GM19328 (cell line): Measurements from ENCODE around the gene TEX2.
A peak's percentile ranks its signal among the peaks of the same experiment; 100 is the strongest.

ENCODE experiments used
- ATAC-seq: cut with Tn5 transposase; IDR thresholded peaks from one replicate; pipeline ENCODE4 v1.9.1; 2021; ENCODE audit warnings: mild to moderate bottlenecking, moderate library complexity; ENCODE audit not compliant: unreplicated experiment

The TEX2 gene, protein sequence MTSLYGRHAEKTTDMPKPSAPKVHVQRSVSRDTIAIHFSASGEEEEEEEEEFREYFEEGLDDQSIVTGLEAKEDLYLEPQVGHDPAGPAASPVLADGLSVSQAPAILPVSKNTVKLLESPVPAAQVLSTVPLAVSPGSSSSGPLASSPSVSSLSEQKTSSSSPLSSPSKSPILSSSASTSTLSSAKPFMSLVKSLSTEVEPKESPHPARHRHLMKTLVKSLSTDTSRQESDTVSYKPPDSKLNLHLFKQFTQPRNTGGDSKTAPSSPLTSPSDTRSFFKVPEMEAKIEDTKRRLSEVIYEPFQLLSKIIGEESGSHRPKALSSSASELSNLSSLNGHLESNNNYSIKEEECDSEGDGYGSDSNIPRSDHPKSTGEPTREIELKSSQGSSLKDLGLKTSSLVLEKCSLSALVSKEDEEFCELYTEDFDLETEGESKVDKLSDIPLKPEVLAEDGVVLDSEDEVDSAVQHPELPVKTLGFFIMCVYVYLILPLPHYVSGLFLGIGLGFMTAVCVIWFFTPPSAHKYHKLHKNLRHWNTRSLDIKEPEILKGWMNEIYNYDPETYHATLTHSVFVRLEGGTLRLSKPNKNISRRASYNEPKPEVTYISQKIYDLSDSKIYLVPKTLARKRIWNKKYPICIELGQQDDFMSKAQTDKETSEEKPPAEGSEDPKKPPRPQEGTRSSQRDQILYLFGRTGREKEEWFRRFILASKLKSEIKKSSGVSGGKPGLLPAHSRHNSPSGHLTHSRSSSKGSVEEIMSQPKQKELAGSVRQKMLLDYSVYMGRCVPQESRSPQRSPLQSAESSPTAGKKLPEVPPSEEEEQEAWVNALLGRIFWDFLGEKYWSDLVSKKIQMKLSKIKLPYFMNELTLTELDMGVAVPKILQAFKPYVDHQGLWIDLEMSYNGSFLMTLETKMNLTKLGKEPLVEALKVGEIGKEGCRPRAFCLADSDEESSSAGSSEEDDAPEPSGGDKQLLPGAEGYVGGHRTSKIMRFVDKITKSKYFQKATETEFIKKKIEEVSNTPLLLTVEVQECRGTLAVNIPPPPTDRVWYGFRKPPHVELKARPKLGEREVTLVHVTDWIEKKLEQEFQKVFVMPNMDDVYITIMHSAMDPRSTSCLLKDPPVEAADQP

DNA sequence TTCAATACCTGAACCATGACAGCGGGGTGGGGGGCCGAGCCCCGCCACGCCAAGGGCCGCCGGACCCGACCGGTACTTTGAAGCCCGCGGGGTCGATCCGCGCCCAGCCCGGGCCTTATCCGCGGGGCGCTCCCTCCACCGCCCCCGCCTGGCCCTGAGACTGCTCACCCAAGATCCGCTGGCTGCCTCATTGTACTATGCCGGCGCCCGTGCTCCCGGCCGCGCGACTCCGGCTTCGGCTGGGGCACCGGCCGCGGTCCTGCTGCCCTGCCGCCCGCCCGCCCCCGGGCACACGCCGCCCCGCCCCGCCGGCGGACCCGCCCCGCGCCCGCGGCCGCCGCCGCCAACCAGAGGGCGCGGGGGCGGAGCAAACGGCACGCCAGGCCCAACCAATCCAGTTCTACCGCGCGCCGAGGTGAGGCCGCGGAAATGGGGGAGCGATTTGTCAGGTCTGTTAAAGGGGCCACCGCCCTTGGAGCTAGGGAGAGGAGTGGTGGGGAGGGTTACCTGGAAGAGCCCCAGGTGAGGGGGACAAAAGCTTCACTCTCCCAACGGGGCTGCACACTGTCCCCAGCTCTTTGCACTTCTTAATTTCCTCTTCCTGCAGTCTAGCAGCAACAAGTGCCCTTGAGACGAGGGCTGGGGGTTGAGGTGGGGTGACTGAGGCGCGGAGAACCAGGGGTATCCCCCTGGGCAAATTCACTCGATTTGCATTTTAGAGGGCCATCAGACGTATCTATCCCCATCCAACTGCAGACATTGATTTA lies at the start of gene TEX2:
TSS of gene TEX2 (minus strand) at position 261 of the 767 bp plus-strand sequence. CDS start 49,043 bp downstream, outside the sequence.
- peak; percentile 78 for ATAC-seq

DNA sequence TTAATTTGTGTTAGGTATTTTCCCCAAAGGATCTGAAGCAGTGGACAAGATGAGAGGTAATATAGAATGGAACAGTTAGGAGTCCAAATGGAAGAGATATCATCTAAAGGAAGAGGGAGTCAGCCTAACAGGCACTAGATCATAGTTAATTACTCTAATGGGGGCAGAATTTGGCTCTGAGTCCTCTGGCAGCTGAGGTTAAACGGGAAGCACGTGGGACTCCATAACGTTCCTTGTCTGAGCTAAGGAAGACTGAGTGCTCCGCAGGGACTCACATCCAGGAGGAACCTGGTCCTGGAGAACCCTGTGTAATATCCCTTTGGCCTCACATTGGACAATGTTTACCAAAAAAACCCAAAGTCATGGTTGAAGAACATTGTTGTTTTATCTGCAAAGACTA lies 46.6 kb upstream of the TEX2 start:
- ATAC-seq: no peak

DNA sequence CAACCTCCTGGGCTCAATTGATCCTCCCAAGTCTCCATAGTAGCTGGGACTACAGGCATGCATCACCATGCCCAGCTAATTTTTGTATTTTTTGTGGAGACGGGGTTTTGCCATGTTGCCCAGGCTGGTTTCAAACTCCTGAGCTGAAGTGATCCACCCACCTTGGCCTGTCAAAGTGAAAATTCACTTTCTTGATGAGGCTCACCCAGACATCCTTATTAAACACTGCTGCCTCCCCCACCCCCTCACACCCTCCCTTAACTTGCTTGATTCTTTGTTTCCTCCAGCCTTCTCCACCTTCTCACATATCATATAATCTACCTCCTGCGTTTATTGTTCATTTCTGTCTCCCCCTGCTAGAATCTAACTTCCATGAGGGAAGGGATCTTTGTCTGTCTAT lies 46.0 kb upstream of the TEX2 start:
- ATAC-seq: no peak

DNA sequence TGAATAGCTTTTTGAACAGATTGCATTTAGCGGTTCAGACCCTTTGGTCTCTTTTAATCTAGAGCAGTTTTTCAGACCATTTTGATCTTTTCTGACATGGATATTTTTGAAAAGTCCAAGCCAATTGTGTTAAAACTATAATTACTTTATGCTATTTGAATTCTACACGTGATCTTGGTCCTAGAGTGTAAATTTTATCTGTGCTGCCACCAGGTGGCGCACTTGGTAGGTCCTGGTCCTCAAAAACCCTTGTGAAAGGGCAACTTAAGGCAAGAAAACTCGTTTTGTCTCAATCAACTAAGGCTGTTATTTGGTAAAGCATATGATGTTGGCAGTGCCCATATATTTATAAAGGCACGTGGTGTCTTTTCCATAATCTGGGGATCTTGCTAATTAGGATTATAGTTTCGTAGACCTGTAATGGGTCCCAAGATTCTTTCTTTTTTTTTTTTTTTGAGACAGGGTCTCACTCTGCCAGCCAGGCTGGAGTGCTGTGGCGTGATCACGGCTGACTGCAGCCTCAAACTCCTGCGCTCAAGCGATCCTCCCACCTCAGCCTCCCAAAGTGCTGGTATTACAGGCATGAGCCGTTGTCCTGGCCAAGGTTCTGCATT lies 43.9 kb upstream of the TEX2 start:
- ATAC-seq: no peak

DNA sequence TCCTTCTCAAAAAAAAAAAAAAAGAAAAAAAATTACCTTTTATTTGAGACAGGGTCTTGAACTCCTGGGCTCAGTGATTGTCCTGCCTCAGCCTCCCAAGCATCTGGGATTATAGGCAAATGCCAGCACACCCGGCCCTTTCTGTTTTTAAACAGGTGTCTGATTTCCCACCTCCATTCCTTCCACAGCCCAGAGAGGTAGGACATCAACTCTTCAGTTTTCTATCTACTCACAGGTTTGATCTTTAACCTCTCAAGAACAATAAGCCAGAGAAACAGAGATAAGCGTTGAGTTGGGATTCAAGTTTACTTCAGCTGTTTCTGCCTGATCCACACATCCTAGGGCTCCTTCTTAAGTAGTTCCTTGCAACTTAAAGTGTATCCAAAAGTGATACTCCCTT lies 41.5 kb upstream of the TEX2 start:
- no peak for ATAC-seq

DNA sequence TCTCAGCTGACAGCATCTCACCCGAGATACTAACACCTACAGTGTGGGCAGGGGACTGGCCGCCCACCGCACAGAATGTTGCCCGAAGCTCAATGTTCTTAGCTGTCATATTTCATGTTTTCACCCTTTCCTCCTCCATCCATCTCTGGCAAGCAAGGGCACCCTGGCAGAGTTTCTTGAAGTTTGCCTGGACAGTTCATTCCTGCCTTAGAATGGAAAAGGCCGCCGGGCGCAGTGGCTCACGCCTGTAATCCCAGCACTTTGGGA lies 37.6 kb upstream of the TEX2 start:
- ATAC-seq: no peak

DNA sequence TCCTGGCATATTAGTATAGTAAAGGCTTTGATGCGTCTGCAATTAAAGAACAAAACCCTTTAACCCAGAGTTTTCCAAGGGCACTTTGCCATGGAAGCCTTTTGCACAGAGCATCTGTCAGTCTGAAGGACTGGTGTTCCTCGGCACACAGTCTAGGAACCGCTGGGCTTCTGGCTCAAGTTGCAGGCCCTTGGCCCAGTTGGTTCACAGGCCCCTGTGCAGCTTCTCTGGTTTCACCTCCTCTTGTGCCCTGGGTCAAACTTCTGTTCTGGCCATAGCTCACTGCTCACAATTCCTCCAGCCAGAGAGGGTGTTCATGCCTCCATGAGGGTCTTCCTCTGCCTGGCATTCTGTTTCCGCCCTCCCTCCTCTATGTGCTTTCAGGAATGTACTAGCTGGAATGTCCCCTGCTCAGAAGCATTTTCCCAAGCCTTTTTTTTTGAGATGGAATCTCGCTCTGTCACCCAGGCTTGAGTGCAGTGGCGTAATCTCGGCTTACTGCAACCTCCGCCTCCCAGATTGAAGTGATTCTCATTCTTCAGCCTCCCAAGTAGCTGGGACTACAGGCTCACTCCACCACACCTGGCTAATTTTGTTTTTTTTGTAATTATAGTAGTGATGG lies 34.5 kb upstream of the TEX2 start:
- ATAC-seq: no peak

DNA sequence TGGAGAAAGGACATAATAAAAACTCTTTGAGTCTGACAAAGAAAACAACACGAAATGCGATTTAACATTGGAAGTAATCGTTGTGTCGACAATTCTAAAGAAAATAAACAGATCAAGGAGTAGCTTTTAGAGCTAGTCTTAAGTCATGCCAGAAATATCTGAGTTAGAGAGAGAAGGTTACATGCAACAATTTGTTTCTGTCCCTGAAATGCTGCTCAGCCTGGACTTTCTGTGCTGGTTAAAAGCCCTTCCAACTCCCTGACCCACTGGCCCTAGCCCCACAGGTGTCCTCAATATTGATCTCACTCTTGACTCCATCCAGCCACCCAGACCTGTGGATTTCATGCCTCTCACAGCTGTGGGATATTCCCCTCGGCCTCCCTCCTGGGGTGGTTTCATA lies 33.2 kb upstream of the TEX2 start:
- ATAC-seq: no peak

DNA sequence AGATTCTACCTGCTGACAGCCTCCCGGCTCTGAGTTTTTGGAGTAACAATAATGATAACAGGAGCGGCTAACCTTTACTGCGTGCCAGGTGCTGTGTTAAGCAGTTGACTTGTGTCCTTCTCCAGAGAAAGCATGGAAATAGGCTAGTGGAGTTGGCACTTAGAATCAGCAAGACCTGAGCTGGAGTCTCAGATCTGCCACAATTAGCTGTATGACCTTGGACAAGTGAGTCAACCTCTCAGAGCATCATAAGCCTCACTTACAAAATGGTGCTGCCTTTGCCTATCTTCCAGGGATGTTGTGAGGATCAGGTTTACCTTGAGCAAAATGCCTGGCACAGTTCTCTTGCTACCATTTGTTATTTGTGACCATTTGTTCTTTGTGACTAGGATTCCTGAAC lies 32.1 kb upstream of the TEX2 start:
- no peak for ATAC-seq

DNA sequence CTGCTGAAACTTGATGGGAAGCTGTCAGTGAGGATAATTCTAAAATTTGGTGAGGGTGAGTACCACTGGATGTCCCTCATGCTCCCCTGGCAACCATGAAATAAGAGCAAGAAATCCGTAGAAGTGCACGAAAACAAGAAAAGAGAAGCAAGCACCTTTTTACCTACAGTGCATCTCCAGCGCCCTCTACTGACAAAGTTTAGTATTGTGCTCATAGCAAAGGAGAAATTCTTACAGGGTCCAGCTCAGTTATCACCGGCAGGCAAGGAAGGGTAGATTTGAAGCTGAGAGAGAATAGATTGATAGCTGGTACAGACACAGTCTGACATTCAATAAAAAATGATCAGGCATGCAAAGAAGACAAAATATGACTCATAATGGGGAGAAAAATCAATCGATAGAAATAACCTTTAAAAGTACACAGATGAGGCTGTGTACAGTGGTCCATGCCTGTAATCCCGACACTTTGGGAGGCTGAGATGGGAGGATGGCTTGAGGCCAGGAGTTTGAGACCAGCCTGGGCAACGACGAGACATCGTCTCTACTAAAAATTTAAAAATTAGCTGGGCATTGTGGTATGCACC lies 28.3 kb upstream of the TEX2 start:
- ATAC-seq: no peak

DNA sequence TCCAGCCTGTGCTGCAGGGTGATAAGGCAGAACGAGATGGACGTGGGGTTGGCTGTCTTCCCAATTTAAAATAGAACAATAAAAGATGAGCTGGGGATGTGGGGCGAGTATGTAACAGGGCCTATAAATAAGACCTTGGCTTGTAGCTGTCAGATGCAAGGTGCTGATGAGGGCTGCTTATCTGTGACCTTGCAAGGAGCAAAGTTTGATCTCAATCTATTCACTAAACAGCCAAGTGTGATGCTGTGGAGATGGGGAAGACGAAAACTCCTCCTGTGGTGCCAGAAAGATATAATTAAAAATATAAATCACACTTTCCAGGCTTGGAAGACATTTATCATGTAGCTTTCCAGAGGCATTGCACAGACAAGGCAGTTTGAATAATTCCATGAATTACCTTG lies 26.7 kb upstream of the TEX2 start:
- no peak for ATAC-seq

DNA sequence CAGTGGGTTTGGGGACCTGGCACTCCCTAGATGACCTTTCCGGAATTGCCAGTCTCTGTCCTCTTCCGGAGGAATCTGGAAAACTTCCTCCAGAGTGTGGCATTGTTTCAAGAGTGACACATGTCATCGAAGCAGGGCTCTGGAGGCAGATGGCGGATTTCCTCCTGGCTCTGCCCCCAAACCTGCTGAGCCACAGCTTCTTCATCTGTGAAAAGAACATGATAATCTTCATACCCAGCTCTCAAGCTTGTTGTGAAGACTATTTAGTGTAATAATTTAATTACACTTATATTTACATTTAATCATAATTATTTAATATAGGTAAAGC lies 19.7 kb upstream of the TEX2 start:
- ATAC-seq: no peak

DNA sequence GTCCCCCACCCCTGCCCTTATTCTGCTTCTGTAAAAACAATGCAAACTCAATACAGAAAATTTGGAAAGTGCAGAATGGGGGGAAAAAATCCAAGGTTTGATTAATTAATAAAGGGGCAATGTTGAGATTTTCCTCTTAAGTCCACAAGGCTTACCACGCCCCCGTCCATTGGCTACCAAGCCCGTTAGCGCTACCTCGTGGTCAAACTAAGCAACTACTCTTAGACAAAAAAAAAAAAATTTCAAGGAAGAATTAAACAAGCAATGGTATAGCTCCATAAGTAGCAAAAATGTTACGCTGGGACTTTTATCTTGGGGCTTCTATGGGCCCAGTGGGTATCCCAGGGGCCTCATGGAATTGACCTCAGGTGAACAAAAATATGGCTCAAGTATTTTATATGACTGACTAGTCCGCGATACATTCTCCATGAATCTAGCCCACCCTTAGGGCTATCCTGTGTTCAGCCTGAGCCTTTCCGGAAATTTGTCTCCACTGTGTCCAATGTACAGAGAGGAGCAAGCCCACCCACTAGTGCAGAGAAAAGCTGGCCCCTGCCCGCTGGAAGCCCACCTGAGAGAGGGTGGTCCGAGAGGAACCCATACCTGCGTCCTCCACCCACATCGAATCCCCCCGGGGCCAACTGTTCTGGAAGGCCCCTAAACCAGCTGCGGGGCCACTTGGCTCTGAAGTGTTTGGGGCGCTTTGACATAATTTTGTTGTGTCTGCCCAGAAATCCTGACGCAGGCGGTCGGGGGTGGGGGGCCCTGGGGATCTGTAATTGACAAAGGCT lies 19.1 kb upstream of the TEX2 start:
- no peak for ATAC-seq

DNA sequence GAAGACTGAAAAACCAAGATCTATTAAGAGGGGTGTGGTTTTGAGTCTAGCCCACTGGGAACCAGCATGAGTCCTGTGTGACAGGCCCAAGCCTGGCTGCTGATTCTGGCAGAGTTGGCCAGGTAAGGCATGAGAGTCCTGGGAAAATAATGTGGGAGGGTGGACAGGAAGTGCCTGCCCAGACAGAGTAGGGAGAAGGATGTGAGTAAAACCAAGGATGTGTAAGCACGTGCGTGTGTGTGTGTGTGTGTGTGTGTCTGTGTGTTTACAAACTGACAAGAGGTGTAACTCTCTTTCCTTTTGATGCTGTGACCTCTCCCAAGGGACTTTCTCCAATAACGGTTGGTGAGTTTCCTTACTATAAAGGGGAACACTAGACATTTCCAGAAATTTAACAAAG lies 15.6 kb upstream of the TEX2 start:
- ATAC-seq: no peak

DNA sequence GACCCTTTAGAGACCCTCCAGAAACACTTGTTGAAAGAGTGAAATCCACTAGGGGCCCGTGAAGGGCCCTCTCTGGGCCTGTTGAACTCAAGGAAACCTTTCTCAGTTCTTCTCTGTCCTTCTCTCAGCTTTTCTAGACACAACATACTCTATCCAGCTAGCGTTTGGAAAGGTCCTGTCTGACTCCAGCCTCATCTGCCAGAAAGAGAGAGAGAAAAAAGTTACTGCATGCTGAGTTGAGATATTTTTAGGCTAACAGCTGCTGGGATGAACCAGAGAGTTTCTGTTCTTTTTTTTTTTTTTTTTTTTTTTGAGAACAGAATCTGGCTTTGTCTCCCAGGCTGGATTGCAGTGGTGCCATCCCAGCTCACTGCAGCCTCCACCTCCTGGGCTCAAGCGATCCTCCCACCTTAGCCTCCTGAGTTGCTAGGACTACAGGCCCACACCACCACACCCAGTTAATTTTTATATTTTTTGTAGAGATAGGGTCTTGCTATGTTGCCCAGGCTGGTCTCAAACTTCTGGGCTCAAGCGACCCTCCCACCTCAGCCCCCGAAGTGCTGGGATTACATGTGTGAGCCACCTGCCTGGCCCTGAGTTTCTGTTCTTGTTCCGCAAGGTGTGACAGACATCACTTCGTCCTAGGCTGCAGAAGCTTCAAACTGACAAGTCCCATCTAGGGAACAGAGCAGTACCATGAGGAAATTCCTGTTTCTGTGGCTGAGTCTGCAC lies 14.9 kb upstream of the TEX2 start:
- no peak for ATAC-seq

DNA sequence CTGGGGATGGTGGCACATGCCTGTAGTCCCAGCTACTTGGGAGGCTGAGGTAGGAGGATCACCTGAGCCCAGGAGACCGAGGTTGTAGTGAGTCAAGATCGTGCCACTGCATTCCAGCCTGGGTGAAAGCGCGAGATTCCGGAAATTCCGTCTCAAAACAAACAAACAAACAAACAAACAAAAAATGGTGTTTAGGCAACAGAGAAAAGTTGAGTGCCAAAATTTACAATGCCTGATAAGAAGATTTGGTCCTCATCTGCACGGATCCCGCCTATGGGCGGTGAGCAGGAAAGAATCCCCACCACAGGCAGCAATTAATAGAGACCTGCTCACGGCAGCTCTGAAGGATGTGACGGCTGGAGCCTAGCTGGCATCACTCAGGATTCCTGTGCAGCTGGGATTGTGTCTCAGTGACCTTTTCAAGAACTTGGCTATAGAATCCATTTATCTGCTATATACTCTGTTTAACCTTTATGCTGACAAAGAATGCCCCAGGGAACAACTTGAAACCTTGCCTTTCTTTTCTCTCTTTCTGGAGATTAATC lies 14.0 kb upstream of the TEX2 start:
- no peak for ATAC-seq

DNA sequence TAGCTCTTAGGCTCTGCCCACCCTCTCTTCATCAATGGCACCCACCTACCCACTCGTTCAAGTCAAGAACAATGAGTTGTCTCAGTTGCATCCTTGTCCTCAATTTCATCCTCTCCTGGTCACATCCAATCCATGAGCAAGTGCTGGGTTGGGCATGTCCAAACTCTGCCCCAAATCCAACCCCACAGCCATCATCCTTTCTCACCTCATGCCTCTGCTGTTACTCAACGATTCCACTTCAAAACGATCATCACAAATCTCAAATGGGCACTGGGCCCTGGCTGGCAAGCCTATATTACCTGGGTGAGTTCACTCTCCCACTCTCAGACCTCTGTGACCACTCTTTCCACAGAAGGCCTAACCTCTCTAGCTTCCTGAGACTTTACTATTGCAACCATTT lies 12.0 kb upstream of the TEX2 start:
- ATAC-seq: no peak

DNA sequence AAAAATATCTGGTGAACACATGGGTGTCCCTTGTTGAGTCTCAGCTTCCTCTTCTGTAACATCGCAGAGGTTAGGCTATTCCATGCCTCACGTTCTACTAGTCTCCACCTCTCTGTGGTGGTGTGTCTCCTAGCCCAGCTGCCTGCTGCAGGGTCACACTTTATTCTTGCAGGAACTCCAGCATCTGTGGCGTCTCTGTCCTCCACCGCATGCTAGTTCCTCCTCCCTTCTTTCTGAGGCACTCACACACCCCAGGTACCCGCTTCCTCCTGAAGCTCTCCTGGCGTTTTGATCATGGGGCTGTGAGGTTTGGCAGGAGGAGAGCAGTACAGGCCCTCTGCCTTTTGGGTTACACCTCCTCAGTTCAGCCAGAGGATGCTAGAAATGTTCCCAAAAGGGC lies 9.9 kb upstream of the TEX2 start:
- ATAC-seq: no peak
